Measurements from ENCODE around the gene DNMT1. TPM values are rescaled to one million over a fixed set of nuclear protein-coding genes. Genes with fewer than 3 reads are reported as not detected.
A peak's percentile ranks its signal among the peaks of the same experiment; 100 is the strongest.

DNMT1 gene
- total RNA-seq, 2 experiments from 2014 or later: 372 to 379 TPM

DNA sequence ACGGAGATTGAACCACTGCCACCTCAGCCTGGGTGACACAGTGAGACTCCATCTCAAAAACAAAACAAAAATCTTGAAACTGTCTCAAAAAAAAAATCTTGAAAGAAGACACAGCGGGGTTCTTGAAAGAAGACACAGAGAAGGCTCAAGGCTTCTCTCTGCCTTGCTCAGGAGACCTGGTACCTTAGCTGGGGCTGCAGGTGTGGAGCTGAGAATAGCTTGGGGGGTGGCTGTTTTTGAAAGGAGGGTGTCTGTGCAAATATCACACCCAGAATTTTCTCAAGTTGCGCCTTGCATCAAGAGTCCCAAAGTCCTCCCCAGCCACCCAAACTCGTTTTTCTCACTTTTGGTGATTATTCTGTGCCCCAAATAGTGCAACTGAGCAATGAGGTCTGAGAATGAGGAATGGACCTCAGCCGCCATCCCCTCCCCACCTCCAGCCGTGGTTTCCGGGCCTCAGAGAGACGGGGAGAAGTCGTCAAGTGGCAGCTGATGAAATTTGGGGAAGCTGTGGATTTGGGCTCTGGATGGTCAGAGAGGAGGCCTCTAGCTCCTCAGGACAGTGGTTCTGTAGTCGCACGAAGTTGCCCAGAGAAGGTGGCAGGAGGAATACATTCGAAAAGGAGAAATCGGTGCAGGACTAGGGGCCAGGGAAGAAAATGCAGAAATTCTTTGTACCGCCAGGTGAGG, 27.6 kb upstream of the DNMT1 start:
- DNase-seq: no peak
- Mint-ChIP-seq H3K4me3 (no peak overlapping the region), H3K27ac (no peak overlapping the region), H3K9me3 (no peaks in the 10 kb centered on the region), H3K27me3 (no peaks in the 10 kb centered on the region), H3K4me1 (ENCODE audit: low read depth) (peaks cover 8% of the 10 kb centered on the region), H3K36me3 (ENCODE audit: low read depth) (no peaks in the 10 kb centered on the region)
- POLR2A ChIA-PET: no interaction called here
- intact Hi-C loops (cut with micrococcal nuclease): no loop called here
- ATAC-seq: no peak
- TF ChIP-seq, protein P1, sequence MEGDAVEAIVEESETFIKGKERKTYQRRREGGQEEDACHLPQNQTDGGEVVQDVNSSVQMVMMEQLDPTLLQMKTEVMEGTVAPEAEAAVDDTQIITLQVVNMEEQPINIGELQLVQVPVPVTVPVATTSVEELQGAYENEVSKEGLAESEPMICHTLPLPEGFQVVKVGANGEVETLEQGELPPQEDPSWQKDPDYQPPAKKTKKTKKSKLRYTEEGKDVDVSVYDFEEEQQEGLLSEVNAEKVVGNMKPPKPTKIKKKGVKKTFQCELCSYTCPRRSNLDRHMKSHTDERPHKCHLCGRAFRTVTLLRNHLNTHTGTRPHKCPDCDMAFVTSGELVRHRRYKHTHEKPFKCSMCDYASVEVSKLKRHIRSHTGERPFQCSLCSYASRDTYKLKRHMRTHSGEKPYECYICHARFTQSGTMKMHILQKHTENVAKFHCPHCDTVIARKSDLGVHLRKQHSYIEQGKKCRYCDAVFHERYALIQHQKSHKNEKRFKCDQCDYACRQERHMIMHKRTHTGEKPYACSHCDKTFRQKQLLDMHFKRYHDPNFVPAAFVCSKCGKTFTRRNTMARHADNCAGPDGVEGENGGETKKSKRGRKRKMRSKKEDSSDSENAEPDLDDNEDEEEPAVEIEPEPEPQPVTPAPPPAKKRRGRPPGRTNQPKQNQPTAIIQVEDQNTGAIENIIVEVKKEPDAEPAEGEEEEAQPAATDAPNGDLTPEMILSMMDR (IDR thresholded peaks at IDR 0.05): no peak
- CTCF ChIA-PET: interaction anchor here (1.0 to 3.3 kb wide), 3 partner anchors 28 to 36 kb away, joined by 4 to 21 read pairs (median 5); no protein-coding TSS in a partner anchor

DNA sequence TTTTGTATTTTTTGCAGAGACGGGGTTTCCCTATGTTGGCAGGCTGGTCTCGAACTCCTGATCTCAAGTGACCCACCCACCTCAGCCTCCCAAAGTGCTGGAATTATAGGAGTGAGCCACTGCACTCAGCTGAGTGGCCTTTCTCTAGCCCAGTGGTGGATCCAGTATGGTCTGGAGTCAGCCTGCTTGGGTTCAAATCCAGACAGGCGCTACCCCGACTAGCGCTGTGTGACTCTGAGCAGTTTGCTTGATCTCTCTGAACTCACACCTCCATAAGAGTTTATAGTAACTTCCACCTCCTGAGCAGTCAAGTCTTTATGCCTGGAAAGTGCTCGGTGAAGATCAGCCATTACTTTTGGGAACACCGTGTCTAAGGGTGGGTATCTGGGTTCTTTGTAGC, 25.9 kb upstream of the DNMT1 start:
- Mint-ChIP-seq H3K27me3 (no peaks in the 10 kb centered on the region), H3K4me3 (no peak overlapping the region), H3K27ac (no peak overlapping the region), H3K36me3 (ENCODE audit: low read depth) (no peaks in the 10 kb centered on the region), H3K4me1 (ENCODE audit: low read depth) (peaks cover 8% of the 10 kb centered on the region), H3K9me3 (no peaks in the 10 kb centered on the region)
- intact Hi-C loops (cut with micrococcal nuclease): no loop called here
- ChIA-PET POLR2A (interaction anchor here (0.9 to 1.1 kb wide), 2 partner anchors 15 to 31 kb away, joined by 3 to 5 read pairs; no protein-coding TSS in a partner anchor), CTCF (interaction anchor here (0.9 to 3.3 kb wide), 3 partner anchors 22 to 288 kb away, joined by 3 to 21 read pairs (median 4); no protein-coding TSS in a partner anchor)
- ATAC-seq (no peak), DNase-seq (no peak)
- TF ChIP-seq, protein P1 (IDR thresholded peaks at IDR 0.05): no peak

DNA sequence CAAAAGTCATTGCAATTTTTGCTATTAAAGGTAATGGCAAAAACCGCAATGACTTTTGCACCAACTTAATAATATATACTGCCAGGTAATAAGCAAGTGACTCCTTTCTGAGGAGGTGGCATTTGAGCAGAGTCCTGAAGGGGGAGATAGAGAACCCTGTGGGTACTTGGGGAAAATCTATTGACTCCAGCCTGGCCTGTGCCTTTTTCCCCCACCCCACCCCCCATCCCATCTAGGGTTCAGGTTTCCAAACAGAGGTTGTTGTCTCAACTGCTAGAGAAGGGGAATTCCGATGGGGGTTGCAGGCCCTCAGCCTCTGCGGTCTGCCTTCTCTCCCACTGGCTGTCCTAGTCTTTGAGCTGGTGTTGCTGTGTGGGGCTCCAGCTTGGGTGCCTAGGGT, 24.9 kb upstream of the DNMT1 start:
- Mint-ChIP-seq H3K27ac (no peak overlapping the region), H3K4me3 (no peak overlapping the region), H3K9me3 (no peaks in the 10 kb centered on the region), H3K4me1 (ENCODE audit: low read depth) (peaks cover 8% of the 10 kb centered on the region), H3K36me3 (ENCODE audit: low read depth) (no peaks in the 10 kb centered on the region), H3K27me3 (no peaks in the 10 kb centered on the region)
- TF ChIP-seq, protein P1 (IDR thresholded peaks at IDR 0.05): peak; percentile 61
- ATAC-seq (peak; percentile 91), DNase-seq (peak; percentile 62)
- intact Hi-C loops (cut with micrococcal nuclease): no loop called here
- CTCF ChIA-PET: interaction anchor here (0.6 to 3.3 kb wide), 6 partner anchors 8 to 672 kb away, joined by 3 to 21 read pairs (median 4); no protein-coding TSS in a partner anchor
- POLR2A ChIA-PET: interaction anchor here (0.9 to 1.1 kb wide), 2 partner anchors 16 to 30 kb away, joined by 3 to 5 read pairs; no protein-coding TSS in a partner anchor

DNA sequence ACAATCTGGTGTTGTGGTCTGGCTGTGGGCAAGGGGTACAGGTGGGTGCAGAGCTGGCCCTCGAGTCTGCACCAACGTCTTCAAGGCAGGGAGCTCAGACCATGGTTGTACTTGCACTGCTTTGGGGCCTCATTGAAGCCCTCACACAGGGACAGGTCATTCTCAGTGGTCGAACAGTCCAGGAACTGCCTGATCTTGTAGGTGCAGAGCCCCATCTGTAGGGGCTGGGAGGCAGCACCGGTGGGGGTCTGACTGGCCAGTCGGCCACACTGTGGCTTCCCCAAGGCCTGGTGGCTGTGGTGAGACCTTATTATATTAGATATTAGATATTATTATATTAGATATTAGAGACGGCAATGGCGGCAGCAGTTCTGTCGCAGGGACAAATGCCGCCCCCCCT, 22.3 kb upstream of the DNMT1 start:
- H3K4me3 Mint-ChIP-seq: no peak overlapping the region
- TF ChIP-seq, protein P1 (IDR thresholded peaks at IDR 0.05): no peak
- DNase-seq (no peak), ATAC-seq (no peak)
- no peaks in the 10 kb centered on the region for H3K27me3 Mint-ChIP-seq
- no peaks in the 10 kb centered on the region for H3K36me3 Mint-ChIP-seq (ENCODE audit: low read depth)
- POLR2A ChIA-PET: no interaction called here
- no peak overlapping the region for H3K27ac Mint-ChIP-seq
- H3K9me3 Mint-ChIP-seq: no peaks in the 10 kb centered on the region
- intact Hi-C loops (cut with micrococcal nuclease): no loop called here
- CTCF ChIA-PET: no interaction called here
- H3K4me1 Mint-ChIP-seq (ENCODE audit: low read depth): peaks cover 8% of the 10 kb centered on the region

DNA sequence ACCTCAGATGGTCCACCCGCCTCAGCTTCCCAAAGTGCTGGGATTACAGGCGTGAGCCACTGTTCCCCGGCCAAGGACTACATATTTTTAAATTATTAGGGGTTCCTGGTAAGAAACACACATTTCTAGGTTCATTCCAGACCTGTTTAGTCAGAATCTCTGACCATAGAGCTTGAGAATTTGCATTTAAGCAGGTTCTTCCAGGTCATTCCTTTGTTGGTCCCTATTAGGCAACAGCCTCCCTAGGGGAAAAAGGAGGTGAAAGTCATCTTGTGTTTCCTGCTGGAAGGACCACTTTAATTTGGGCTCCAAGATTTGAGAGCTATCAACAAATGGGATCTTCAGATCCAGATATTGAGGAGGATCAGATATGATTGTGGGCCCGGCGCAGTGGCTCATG, 20.0 kb upstream of the DNMT1 start:
- Mint-ChIP-seq H3K4me1 (ENCODE audit: low read depth) (peaks cover 6% of the 10 kb centered on the region), H3K9me3 (no peaks in the 10 kb centered on the region), H3K27me3 (no peaks in the 10 kb centered on the region), H3K36me3 (ENCODE audit: low read depth) (no peaks in the 10 kb centered on the region), H3K27ac (no peak overlapping the region), H3K4me3 (no peak overlapping the region)
- DNase-seq (no peak), ATAC-seq (no peak)
- TF ChIP-seq, protein P1 (IDR thresholded peaks at IDR 0.05): no peak
- ChIA-PET POLR2A (interaction anchor here (1.2 kb wide), 1 partner anchor 21 kb away, joined by 5 read pairs; no protein-coding TSS in a partner anchor), CTCF (interaction anchor here (1.3 to 2.1 kb wide), 5 partner anchors 13 to 44 kb away, joined by 3 to 6 read pairs (median 5); no protein-coding TSS in a partner anchor)
- intact Hi-C loops (cut with micrococcal nuclease): no loop called here
